MG63 (cell line): ENCODE results near the gene KDM4C. TPM values are rescaled to one million over a fixed set of nuclear protein-coding genes. Genes with fewer than 3 reads are reported as not detected.

Experiments
- DNase-seq: peaks from one replicate; pipeline ENCODE4 v3.0.0-alpha.2; 2020
- H3K27me3 ChIP-seq: fragments of 250-450 bp; sonication (Bioruptor Pico); 2 replicates; pipeline ENCODE4 v1.5.1; 2020; ENCODE audit warnings: mild to moderate bottlenecking, moderate library complexity
- H3K36me3 ChIP-seq: fragments of 250-450 bp; sonication (Bioruptor Pico); 2 replicates; pipeline ENCODE4 v1.5.1; 2020; ENCODE audit warnings: mild to moderate bottlenecking, moderate library complexity
- H3K4me3 ChIP-seq: fragments of 250-450 bp; sonication (Bioruptor Pico); 2 replicates; pipeline ENCODE4 v1.5.1; 2020; ENCODE audit warnings: mild to moderate bottlenecking, moderate library complexity
- H3K9me3 ChIP-seq: fragments of 250-450 bp; sonication (Bioruptor Pico); 2 replicates; pipeline ENCODE4 v1.5.1; 2020; ENCODE audit warnings: mild to moderate bottlenecking, moderate library complexity
- total RNA-seq: library from RNA; depleted of rRNA; stranded (reverse); fragments of >200 nt; shearing (Covaris generic); gene quantifications from 2 replicates; pipeline ENCODE4 v1.2.3, GENCODE V29; 2014; ENCODE audit warnings: low replicate concordance

The KDM4C gene
- total RNA-seq, 1 experiment from 2014 or later: 1.8 TPM

- Histone ChIP-seq H3K36me3 (no peaks in the 10 kb centered on the region), H3K27me3 (no peaks in the 10 kb centered on the region), H3K4me3 (no peak overlapping the region), H3K9me3 (no peaks in the 10 kb centered on the region)
- DNase-seq: no peak
Measured at GRCh38 chr9:7150153-7150890, 392.5 kb downstream of the KDM4C start.

- H3K4me3 ChIP-seq: no peak overlapping the region
- no peaks in the 10 kb centered on the region for H3K9me3 ChIP-seq
- no peak for DNase-seq
- H3K36me3 ChIP-seq: no peaks in the 10 kb centered on the region
- no peaks in the 10 kb centered on the region for H3K27me3 ChIP-seq
Measured at GRCh38 chr9:7153134-7153533, 395.4 kb downstream of the KDM4C start.

GRCh38 chr9:7153566-7153965 lies 395.8 kb downstream of the KDM4C start:
- Histone ChIP-seq H3K27me3 (no peaks in the 10 kb centered on the region), H3K4me3 (no peak overlapping the region), H3K36me3 (no peaks in the 10 kb centered on the region), H3K9me3 (no peaks in the 10 kb centered on the region)
- DNase-seq: no peak

GRCh38 chr9:7154003-7154619 lies 396.3 kb downstream of the KDM4C start:
- Histone ChIP-seq H3K4me3 (no peak overlapping the region), H3K36me3 (no peaks in the 10 kb centered on the region), H3K27me3 (no peaks in the 10 kb centered on the region), H3K9me3 (no peaks in the 10 kb centered on the region)
- DNase-seq: no peak

- no peak for DNase-seq
- no peaks in the 10 kb centered on the region for H3K9me3 ChIP-seq
- no peaks in the 10 kb centered on the region for H3K36me3 ChIP-seq
- no peak overlapping the region for H3K4me3 ChIP-seq
- H3K27me3 ChIP-seq: no peaks in the 10 kb centered on the region
Measured at GRCh38 chr9:7154650-7155049, 396.9 kb downstream of the KDM4C start.

GRCh38 chr9:7161469-7161868 lies 403.7 kb downstream of the KDM4C start:
- no peak for DNase-seq
- no peaks in the 10 kb centered on the region for H3K9me3 ChIP-seq
- H3K27me3 ChIP-seq: no peaks in the 10 kb centered on the region
- H3K4me3 ChIP-seq: no peak overlapping the region
- no peaks in the 10 kb centered on the region for H3K36me3 ChIP-seq

- no peaks in the 10 kb centered on the region for H3K27me3 ChIP-seq
- no peaks in the 10 kb centered on the region for H3K36me3 ChIP-seq
- H3K4me3 ChIP-seq: no peak overlapping the region
- no peak for DNase-seq
- H3K9me3 ChIP-seq: no peaks in the 10 kb centered on the region
Measured at GRCh38 chr9:7163932-7164331, 406.2 kb downstream of the KDM4C start.

GRCh38 chr9:7164440-7165330 lies 406.9 kb downstream of the KDM4C start:
- no peak for DNase-seq
- Histone ChIP-seq H3K36me3 (no peaks in the 10 kb centered on the region), H3K9me3 (no peaks in the 10 kb centered on the region), H3K4me3 (no peak overlapping the region), H3K27me3 (no peaks in the 10 kb centered on the region)

- no peak for DNase-seq
- no peaks in the 10 kb centered on the region for H3K27me3 ChIP-seq
- no peaks in the 10 kb centered on the region for H3K9me3 ChIP-seq
- H3K4me3 ChIP-seq: no peak overlapping the region
- H3K36me3 ChIP-seq: no peaks in the 10 kb centered on the region
Measured at GRCh38 chr9:7165331-7165975, 407.7 kb downstream of the KDM4C start.

- Histone ChIP-seq H3K4me3 (no peak overlapping the region), H3K27me3 (no peaks in the 10 kb centered on the region), H3K9me3 (no peaks in the 10 kb centered on the region)
Measured at GRCh38 chr9:7166074-7166473, 408.3 kb downstream of the KDM4C start.

GRCh38 chr9:7169717-7170389 lies 412.1 kb downstream of the KDM4C start:
- no peak overlapping the region for H3K4me3 ChIP-seq
- DNase-seq: no peak
- H3K9me3 ChIP-seq: no peaks in the 10 kb centered on the region
- H3K27me3 ChIP-seq: no peaks in the 10 kb centered on the region
- H3K36me3 ChIP-seq: no peaks in the 10 kb centered on the region

More at GRCh38 chr9:7166074-7166473, 408.3 kb downstream of the KDM4C start:
- H3K36me3 ChIP-seq: no peaks in the 10 kb centered on the region
- no peak for DNase-seq

GRCh38 chr9:7171396-7172153 lies 413.8 kb downstream of the KDM4C start:
- H3K27me3 ChIP-seq: no peaks in the 10 kb centered on the region
- H3K36me3 ChIP-seq: no peaks in the 10 kb centered on the region
- no peak overlapping the region for H3K4me3 ChIP-seq
- DNase-seq: no peak
- H3K9me3 ChIP-seq: no peaks in the 10 kb centered on the region

GRCh38 chr9:7172154-7173115 lies 414.7 kb downstream of the KDM4C start:
- no peak overlapping the region for H3K4me3 ChIP-seq
- no peaks in the 10 kb centered on the region for H3K27me3 ChIP-seq
- H3K36me3 ChIP-seq: no peaks in the 10 kb centered on the region
- no peaks in the 10 kb centered on the region for H3K9me3 ChIP-seq
- no peak for DNase-seq

GRCh38 chr9:7173139-7173538 lies 415.4 kb downstream of the KDM4C start:
- Histone ChIP-seq H3K27me3 (no peaks in the 10 kb centered on the region), H3K4me3 (no peak overlapping the region), H3K9me3 (no peaks in the 10 kb centered on the region), H3K36me3 (no peaks in the 10 kb centered on the region)
- no peak for DNase-seq

- Histone ChIP-seq H3K4me3 (no peak overlapping the region), H3K36me3 (no peaks in the 10 kb centered on the region), H3K27me3 (no peaks in the 10 kb centered on the region), H3K9me3 (no peaks in the 10 kb centered on the region)
- DNase-seq: no peak
Measured at GRCh38 chr9:7174301-7174700, 416.5 kb downstream of the KDM4C start.
